Heart right ventricle (tissue), 16 donors: ENCODE measurements around the gene CANT1. TPM values are rescaled to one million over a fixed set of nuclear protein-coding genes. Genes with fewer than 3 reads are reported as not detected.

Source experiments
- ATAC-seq, 8 donors: fragments of 200-7000 bp; cut with Tn5 transposase; one replicate each; pipeline ENCODE4 v1.9.1; 2020; ENCODE audit warnings: mild to moderate bottlenecking in 8 of 8, moderate library complexity in 8 of 8, moderate number of reproducible peaks in 1 of 8
- DNase-seq, 2 donors: peaks; one replicate each; pipeline ENCODE4 v3.0.0-alpha.2; 2020
- H3K27ac ChIP-seq, 10 donors: fragments of 200-600 bp; sonication (generic) in 2 of 10; one replicate each; pipeline versions ENCODE4 v1.5.0 to v1.8.0; 2020 to 2022; ENCODE audit warnings: mild to moderate bottlenecking in 3 of 10
- H3K27me3 ChIP-seq, 7 donors: fragments of 200-600 bp; one replicate each; pipeline ENCODE4 v1.8.0; 2021 to 2022; ENCODE audit warnings: mild to moderate bottlenecking in 2 of 7
- H3K36me3 ChIP-seq, 9 donors: fragments of 200-600 bp; sonication (generic) in 1 of 9; one replicate each; pipeline versions ENCODE4 v1.5.0 to v1.8.0; 2020 to 2022; ENCODE audit warnings: mild to moderate bottlenecking in 2 of 9
- H3K4me1 ChIP-seq, 9 donors: fragments of 200-600 bp; sonication (generic) in 1 of 9; one replicate each; pipeline versions ENCODE4 v1.5.0 to v1.8.0; 2020 to 2022; ENCODE audit warnings: mild to moderate bottlenecking in 4 of 9
- H3K4me3 ChIP-seq, 10 donors: fragments of 200-600 bp; sonication (generic) in 2 of 10; one replicate each; pipeline versions ENCODE4 v1.5.0 to v1.8.0; 2020 to 2022; ENCODE audit warnings: mild to moderate bottlenecking in 7 of 10, moderate library complexity in 2 of 10
- H3K9me3 ChIP-seq, 11 donors: fragments of 200-600 bp in 10 of 11; sonication (generic) in 2 of 11; one replicate each; pipeline versions ENCODE4 v1.5.0 to v1.8.0; 2013 to 2022; ENCODE audit warnings: mild to moderate bottlenecking in 2 of 11, control low read depth in 1 of 11, moderate library complexity in 1 of 11
- WGBS, 2 donors: extraction: QIAGEN DNeasy Blood & Tissue Kit; methylation state at CpG; one replicate each; pipeline ENCODE4 v1.1.7; 2013; ENCODE audit warnings: inconsistent platforms in 1 of 2; 5-methylcytosine and 5-hydroxymethylcytosine counted together
- intact Hi-C, 10 donors: fragments of 100-400 bp; cut with DNase I; formaldehyde crosslinking; loops; one replicate each; pipeline versions ENCODE4 v1.11.1 to v1.14.2; 2022
- polyA plus RNA-seq, 2 donors: library from polyadenylated mRNA; stranded (reverse); fragments of 200-250 nt; gene quantifications; one replicate each; pipeline ENCODE4 v1.2.3, GENCODE V29; 2013
- total RNA-seq, 10 donors: library from RNA; stranded (reverse); fragmentation: NEBNext Ultra II Directional in 3 of 10; extraction: Animal tissue kit (Norgen Biotek cat#: 25700) in 3 of 10; gene quantifications; one replicate each; pipeline versions ENCODE4 v1.2.1 to v1.2.4, GENCODE V29; 2021 to 2023
- TF ChIP-seq, protein P1 (sequence below), 9 donors: fragments of 200-600 bp; sonication (generic) in 2 of 9; IDR thresholded peaks; one replicate each; pipeline versions ENCODE4 v1.5.0 to v1.8.0; 2021 to 2022; ENCODE audit warnings: antibody characterized with exemption in 9 of 9, mild to moderate bottlenecking in 5 of 9, moderate library complexity in 1 of 9
- donor health status: Arrhythmogenic right ventricular cardiomyopathy.
- donor health status: ischemic (EF 13 %, LVEDD 7.1; RV severe dilation, severe dysfunction).
- donor health status: healthy with polysubstance abuse.
- donor health status: DM: no; HTN: yes; CAD: no.
- donor health status: DM: no; HTN: no; CAD: no.
- donor health status: ischemic (EF 25% LVEDD 6.9; RV normal size, moderate dysfunction).
- donor health status: ischemic (EF 25% LVEDD 5.7; RV mildly dilated, moderate dysfunction).
- donor health status: healthy.
- donor health status: DM: yes; HTN: yes; CAD: no.
- donor health status: Ischemic cardiomyopathy.
- donor health status: ischemic (EF 35%, LVEDD 5.7; RV mildly dilated, moderate dysfunction).
- donor health status: nonischemic (EF 11% LVEDD 7.7; RV severe dilation, severe dysfunction).
- donor health status: DM: yes; HTN: yes; CAD: no.
- donor health status: PGD.
- donor health status: ischemic (EF 29% LVEDD 5.4; RV normal size, mild dysfunction).
- donor health status: nonischemic (EF 23%, LVEDD 6.1; RV moderate dilation, normal function).

Gene CANT1
- total and polyA plus RNA-seq, 12 donors = 4.1 to 33.4 (median 23.8) TPM

DNA sequence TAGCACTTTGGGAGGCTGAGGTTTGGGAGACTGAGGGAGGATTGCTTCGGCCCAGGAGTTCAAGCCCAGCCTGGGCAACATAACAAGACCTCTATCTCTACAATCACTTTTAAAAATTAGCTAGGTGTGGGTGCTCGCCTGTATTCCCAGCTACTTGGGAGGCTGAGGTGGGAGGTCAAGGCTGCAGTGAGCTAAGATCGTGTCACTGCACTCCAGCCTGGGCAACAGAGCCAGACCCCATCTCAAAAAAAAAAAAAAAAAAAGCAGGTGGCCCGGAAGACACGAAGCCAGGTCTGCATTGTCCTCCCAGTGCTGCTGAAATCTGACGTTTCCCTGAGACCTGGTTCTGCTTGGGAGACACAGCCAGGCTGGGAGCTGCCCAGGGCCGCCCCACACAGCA is 65.5 kb downstream of the CANT1 start:
- intact Hi-C loops = no loop called here
- Histone ChIP-seq H3K36me3 (no peaks in the 10 kb centered on the region), H3K4me3 (no peak overlapping the region), H3K9me3 (no peaks in the 10 kb centered on the region), H3K27me3 (no peaks in the 10 kb centered on the region), H3K27ac (no peak overlapping the region), H3K4me1 (peaks cover 0 to 10% (median 0%) of the 10 kb centered on the region in 9 donors)
- TF ChIP-seq, protein P1, sequence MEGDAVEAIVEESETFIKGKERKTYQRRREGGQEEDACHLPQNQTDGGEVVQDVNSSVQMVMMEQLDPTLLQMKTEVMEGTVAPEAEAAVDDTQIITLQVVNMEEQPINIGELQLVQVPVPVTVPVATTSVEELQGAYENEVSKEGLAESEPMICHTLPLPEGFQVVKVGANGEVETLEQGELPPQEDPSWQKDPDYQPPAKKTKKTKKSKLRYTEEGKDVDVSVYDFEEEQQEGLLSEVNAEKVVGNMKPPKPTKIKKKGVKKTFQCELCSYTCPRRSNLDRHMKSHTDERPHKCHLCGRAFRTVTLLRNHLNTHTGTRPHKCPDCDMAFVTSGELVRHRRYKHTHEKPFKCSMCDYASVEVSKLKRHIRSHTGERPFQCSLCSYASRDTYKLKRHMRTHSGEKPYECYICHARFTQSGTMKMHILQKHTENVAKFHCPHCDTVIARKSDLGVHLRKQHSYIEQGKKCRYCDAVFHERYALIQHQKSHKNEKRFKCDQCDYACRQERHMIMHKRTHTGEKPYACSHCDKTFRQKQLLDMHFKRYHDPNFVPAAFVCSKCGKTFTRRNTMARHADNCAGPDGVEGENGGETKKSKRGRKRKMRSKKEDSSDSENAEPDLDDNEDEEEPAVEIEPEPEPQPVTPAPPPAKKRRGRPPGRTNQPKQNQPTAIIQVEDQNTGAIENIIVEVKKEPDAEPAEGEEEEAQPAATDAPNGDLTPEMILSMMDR (IDR thresholded peaks at IDR 0.05) = no peak
- ATAC-seq (no peak), DNase-seq (no peak)
- WGBS, 2 donors = 90 to 94% methylated on average over 7 of the region's 7 CpGs

Other genes with a start within 250 kb of the CANT1 start
- gene CYTH1, start 227.5 kb downstream of the CANT1 start, total RNA-seq = 10 to 100 TPM; 23.5 to 46.9 (median 34.8) TPM
- 10 to 100 TPM; 22.3 to 31.5 TPM for gene CYTH1, start 227.5 kb downstream of the CANT1 start, polyA plus RNA-seq
- gene USP36, start 168.9 kb downstream of the CANT1 start, total RNA-seq = 10 to 100 TPM; 20.1 to 28.8 (median 24.9) TPM
- 10 to 100 TPM; 10.0 to 15.4 TPM for gene USP36, start 168.9 kb downstream of the CANT1 start, polyA plus RNA-seq
- 1 to 10 TPM in 2 of 10 donors, under 1 TPM in 8; 0.22 to 1.3 (median 0.82) TPM for gene CEP295NL, start 106.6 kb downstream of the CANT1 start, total RNA-seq
- gene CEP295NL, start 106.6 kb downstream of the CANT1 start, polyA plus RNA-seq = 1 to 10 TPM in 1 of 2 donors, under 1 TPM in 1; 0.04 to 2.6 TPM
- gene TIMP2, start 84.4 kb downstream of the CANT1 start, total RNA-seq = 100 to 1,000 TPM in 4 of 10 donors, 10 to 100 TPM in 6; 77.5 to 118 (median 99.3) TPM
- gene TIMP2, start 84.4 kb downstream of the CANT1 start, polyA plus RNA-seq = 10 to 100 TPM; 32.4 to 44.1 TPM
- 100 to 1,000 TPM; 362 to 852 (median 568) TPM for gene LGALS3BP, start 29.8 kb downstream of the CANT1 start, total RNA-seq
- 100 to 1,000 TPM; 196 to 268 TPM for gene LGALS3BP, start 29.8 kb downstream of the CANT1 start, polyA plus RNA-seq
- gene C1QTNF1, start 14.4 kb upstream of the CANT1 start, total RNA-seq = 100 to 1,000 TPM in 3 of 10 donors, 10 to 100 TPM in 7; 29.3 to 685 (median 62.8) TPM
- gene C1QTNF1, start 14.4 kb upstream of the CANT1 start, polyA plus RNA-seq = 100 to 1,000 TPM; 108 to 224 TPM
- gene ENGASE, start 65.1 kb upstream of the CANT1 start, total RNA-seq = 10 to 100 TPM; 20.1 to 45.5 (median 26.6) TPM
- gene ENGASE, start 65.1 kb upstream of the CANT1 start, polyA plus RNA-seq = 10 to 100 TPM in 1 of 2 donors, 1 to 10 TPM in 1; 9.7 to 54.1 TPM